Natural killer cell (primary cell): ENCODE data around the gene STK11IP. TPM values are rescaled to one million over a fixed set of nuclear protein-coding genes. Genes with fewer than 3 reads are reported as not detected.

Source experiments
- ATAC-seq, 3 donors: fragments of 150-1000 bp in 2 of 3; fragments of 200-7000 bp in 1 of 3; cut with Tn5 transposase; 1 replicate in 1 of 3; 2 replicates in 2 of 3; pipeline ENCODE4 v1.10.0; 2021; ENCODE audit warnings: mild to moderate bottlenecking in 2 of 3, moderate library complexity in 2 of 3
- DNase-seq, 2 donors: peaks; one replicate each; pipeline versions ENCODE4 v3.0.0 to v3.0.0-alpha.2; 2013 to 2021; ENCODE audit warnings: mixed read lengths in 1 of 2
- H3K27ac ChIP-seq: one replicate; pipeline ENCODE4 v1.5.1; 2013; ENCODE audit warnings: mild to moderate bottlenecking, low read length
- H3K27me3 ChIP-seq: one replicate; pipeline ENCODE4 v1.6.1; 2013; ENCODE audit warnings: low read length; ENCODE audit not compliant: control insufficient read depth, insufficient read depth
- H3K36me3 ChIP-seq: one replicate; pipeline ENCODE4 v1.6.1; 2013; ENCODE audit warnings: low read length; ENCODE audit not compliant: control insufficient read depth, insufficient read depth
- H3K4me1 ChIP-seq: one replicate; pipeline ENCODE4 v1.6.1; 2013; ENCODE audit warnings: low read length; ENCODE audit not compliant: control insufficient read depth, insufficient read depth
- H3K4me3 ChIP-seq: one replicate; pipeline ENCODE4 v1.5.1; 2013; ENCODE audit warnings: low read length
- H3K9me3 ChIP-seq: one replicate; pipeline ENCODE4 v1.6.1; 2013; ENCODE audit warnings: low read length; ENCODE audit not compliant: control insufficient read depth, insufficient read depth
- H3K27ac Mint-ChIP-seq, 2 donors: one replicate each; pipeline ENCODE4 v1.8.0; 2022; ENCODE audit warnings: mild to moderate bottlenecking in 2 of 2, mixed read lengths in 2 of 2, moderate library complexity in 1 of 2
- H3K27me3 Mint-ChIP-seq, 2 donors: one replicate each; pipeline ENCODE4 v1.8.0; 2022; ENCODE audit warnings: low read depth in 2 of 2, mixed read lengths in 2 of 2
- H3K36me3 Mint-ChIP-seq: one replicate; pipeline ENCODE4 v1.8.0; 2022; ENCODE audit warnings: mixed read lengths
- H3K4me1 Mint-ChIP-seq, 2 donors: one replicate each; pipeline ENCODE4 v1.8.0; 2022; ENCODE audit warnings: mixed read lengths in 2 of 2
- H3K4me3 Mint-ChIP-seq: one replicate; pipeline ENCODE4 v1.8.0; 2022; ENCODE audit warnings: mild to moderate bottlenecking, moderate library complexity, mixed read lengths
- H3K9me3 Mint-ChIP-seq, 2 donors: one replicate each; pipeline ENCODE4 v1.8.0; 2022; ENCODE audit warnings: mixed read lengths in 2 of 2
- WGBS: methylation state at CpG from one replicate; pipeline ENCODE4 v1.1.7; 2013; ENCODE audit warnings: missing lambda C conversion rate; ENCODE audit not compliant: insufficient coverage; 5-methylcytosine and 5-hydroxymethylcytosine counted together
- intact Hi-C: fragments of 100-400 bp; cut with micrococcal nuclease; formaldehyde crosslinking; loops from one replicate; pipeline ENCODE4 v1.14.2; 2022
- total RNA-seq, 4 donors: library from RNA; stranded (reverse); fragments of 120-200 nt in 1 of 4; gene quantifications; one replicate each; pipeline versions ENCODE4 v1.2.3 to v1.2.4, GENCODE V29; 2013 to 2022
- TF ChIP-seq, protein P1 (sequence below): fragments of 200-600 bp; IDR thresholded peaks from one replicate; pipeline ENCODE4 v1.8.0; 2022; ENCODE audit warnings: antibody characterized with exemption

Gene STK11IP
- total RNA-seq, 3 donors from 2014 or later (not counting 1 experiment from before 2014, with no cell fraction given), result 56.1 to 76.0 (median 65.2) TPM

DNA sequence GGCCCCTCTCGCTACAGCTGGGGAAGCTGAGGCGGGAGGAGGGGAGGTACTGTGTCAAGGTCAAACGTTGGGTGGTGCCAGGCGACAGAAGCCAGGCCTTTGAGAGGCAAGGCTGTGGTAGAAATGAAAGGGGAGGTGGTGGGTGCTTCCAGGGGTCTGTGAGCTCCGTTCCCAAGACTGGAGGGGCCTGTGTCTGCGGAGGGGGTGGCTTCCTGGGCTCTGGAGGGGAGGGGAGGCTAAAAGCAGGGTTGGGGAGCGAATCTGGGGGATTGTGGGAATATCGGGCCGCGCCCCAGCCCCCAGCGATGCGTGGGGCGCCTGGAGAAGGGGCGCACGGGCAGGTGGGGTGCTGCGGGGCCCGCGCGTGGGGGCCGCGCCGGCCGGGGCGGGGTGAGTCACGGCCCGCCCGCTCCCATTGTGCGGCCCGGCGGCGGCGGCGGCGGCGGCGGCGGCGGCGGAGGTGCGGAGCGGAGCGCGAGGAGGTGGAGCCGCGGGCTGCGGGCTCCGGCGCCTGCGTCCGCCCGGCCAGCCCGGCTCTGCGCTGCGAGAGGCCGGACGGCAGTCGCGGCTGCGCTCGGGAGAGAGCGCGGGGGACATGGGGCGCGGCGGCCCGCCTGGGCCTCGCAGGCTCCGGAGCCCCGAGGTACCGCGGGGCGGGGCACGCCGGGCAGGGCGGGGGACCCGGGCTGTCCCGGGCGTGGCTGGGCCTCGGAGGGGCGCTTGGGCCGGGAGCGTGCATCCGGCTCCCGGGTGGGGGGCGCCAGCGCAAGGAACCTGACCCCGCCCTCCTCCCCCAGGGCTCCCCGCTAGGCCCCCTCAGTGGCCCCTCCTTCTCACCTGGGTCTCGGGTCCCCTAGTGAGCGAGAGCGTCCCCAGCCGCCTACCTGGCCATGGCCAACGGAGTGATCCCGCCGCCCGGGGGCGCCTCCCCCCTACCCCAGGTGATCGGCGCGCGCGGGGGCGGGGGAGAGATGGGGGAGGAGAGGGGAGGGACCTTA is 29.7 kb downstream of the STK11IP start, which contains the start of gene SLC4A3:
Gene SLC4A3 (plus strand): TSS at position 528 of the 998 bp plus-strand sequence. CDS start 363 bp downstream, at position 891.
- no peak within 1 kb of the TSS for H3K4me3 ChIP-seq
- H3K4me1 ChIP-seq, result peaks cover 22% of the 10 kb centered on the region
- Mint-ChIP-seq H3K9me3 (no peaks in the 10 kb centered on the region), H3K4me1 (peaks cover 0 to 5% of the 10 kb centered on the region in 2 donors), H3K36me3 (no peaks in the 10 kb centered on the region), H3K27ac (no peak within 1 kb of the TSS), H3K4me3 (peak within 1 kb of the TSS; percentile 80), H3K27me3 (peaks cover 19 to 25% of the 10 kb centered on the region in 2 donors)
- H3K27me3 ChIP-seq, result peaks cover 20% of the 10 kb centered on the region
- ATAC-seq, result peak in 2 of 3 donors; percentile 54 to 75
- H3K36me3 ChIP-seq, result no peaks in the 10 kb centered on the region
- TF ChIP-seq, protein P1, sequence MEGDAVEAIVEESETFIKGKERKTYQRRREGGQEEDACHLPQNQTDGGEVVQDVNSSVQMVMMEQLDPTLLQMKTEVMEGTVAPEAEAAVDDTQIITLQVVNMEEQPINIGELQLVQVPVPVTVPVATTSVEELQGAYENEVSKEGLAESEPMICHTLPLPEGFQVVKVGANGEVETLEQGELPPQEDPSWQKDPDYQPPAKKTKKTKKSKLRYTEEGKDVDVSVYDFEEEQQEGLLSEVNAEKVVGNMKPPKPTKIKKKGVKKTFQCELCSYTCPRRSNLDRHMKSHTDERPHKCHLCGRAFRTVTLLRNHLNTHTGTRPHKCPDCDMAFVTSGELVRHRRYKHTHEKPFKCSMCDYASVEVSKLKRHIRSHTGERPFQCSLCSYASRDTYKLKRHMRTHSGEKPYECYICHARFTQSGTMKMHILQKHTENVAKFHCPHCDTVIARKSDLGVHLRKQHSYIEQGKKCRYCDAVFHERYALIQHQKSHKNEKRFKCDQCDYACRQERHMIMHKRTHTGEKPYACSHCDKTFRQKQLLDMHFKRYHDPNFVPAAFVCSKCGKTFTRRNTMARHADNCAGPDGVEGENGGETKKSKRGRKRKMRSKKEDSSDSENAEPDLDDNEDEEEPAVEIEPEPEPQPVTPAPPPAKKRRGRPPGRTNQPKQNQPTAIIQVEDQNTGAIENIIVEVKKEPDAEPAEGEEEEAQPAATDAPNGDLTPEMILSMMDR, result no peak
- H3K27ac ChIP-seq, result no peak within 1 kb of the TSS
- no peaks in the 10 kb centered on the region for H3K9me3 ChIP-seq
- peak in 1 of 2 donors; percentile 33 for DNase-seq
- intact Hi-C loops, result no loop called here
- WGBS, result 5% methylated on average over 92 of the region's 103 CpGs

DNA sequence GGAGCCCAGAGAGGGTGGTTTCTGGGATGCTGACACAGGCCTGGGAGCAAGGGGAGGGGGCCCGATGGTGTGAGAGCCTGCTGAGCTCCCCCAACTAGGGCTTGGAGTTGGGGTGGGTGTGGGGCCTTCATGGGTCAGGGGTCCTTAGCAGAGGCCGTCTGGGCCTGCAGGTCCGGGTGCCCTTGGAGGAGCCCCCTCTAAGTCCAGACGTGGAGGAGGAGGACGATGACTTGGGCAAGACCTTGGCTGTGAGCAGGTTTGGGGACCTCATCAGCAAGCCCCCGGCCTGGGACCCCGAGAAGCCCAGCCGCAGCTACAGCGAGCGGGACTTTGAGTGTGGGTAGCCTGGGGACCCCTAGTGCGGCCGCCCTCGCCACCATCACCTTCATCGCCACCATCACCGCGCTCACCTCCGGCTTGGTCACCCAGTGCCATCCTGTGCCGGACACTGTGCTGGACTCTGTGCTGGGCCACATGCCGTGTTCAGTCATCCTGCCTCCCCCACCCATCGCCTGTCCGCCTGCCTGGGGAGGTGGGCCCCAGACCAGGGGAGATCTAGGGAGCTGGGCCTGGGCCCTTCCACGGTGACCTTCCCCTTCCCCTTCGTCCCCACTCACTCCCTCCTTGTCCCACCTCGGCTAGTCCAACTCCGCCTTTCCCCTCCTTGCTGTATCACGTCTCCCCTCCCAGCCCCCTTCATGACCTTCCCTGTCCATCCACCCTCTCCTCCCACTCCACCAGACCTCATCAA is 30.8 kb downstream of the STK11IP start:
- intact Hi-C loops, result no loop called here
- H3K27ac ChIP-seq, result no peak overlapping the region
- Mint-ChIP-seq H3K4me1 (peaks cover 0 to 5% of the 10 kb centered on the region in 2 donors), H3K9me3 (no peaks in the 10 kb centered on the region), H3K27ac (no peak overlapping the region), H3K27me3 (peaks cover 19 to 25% of the 10 kb centered on the region in 2 donors), H3K36me3 (no peaks in the 10 kb centered on the region), H3K4me3 (peak overlapping the region; percentile 17)
- ATAC-seq, result no peak
- WGBS, result 80% methylated on average over 26 of the region's 26 CpGs
- no peak overlapping the region for H3K4me3 ChIP-seq
- TF ChIP-seq, protein P1, result no peak
- no peaks in the 10 kb centered on the region for H3K36me3 ChIP-seq
- H3K9me3 ChIP-seq, result no peaks in the 10 kb centered on the region
- H3K27me3 ChIP-seq, result peaks cover 20% of the 10 kb centered on the region
- peaks cover 22% of the 10 kb centered on the region for H3K4me1 ChIP-seq
- no peak for DNase-seq

DNA sequence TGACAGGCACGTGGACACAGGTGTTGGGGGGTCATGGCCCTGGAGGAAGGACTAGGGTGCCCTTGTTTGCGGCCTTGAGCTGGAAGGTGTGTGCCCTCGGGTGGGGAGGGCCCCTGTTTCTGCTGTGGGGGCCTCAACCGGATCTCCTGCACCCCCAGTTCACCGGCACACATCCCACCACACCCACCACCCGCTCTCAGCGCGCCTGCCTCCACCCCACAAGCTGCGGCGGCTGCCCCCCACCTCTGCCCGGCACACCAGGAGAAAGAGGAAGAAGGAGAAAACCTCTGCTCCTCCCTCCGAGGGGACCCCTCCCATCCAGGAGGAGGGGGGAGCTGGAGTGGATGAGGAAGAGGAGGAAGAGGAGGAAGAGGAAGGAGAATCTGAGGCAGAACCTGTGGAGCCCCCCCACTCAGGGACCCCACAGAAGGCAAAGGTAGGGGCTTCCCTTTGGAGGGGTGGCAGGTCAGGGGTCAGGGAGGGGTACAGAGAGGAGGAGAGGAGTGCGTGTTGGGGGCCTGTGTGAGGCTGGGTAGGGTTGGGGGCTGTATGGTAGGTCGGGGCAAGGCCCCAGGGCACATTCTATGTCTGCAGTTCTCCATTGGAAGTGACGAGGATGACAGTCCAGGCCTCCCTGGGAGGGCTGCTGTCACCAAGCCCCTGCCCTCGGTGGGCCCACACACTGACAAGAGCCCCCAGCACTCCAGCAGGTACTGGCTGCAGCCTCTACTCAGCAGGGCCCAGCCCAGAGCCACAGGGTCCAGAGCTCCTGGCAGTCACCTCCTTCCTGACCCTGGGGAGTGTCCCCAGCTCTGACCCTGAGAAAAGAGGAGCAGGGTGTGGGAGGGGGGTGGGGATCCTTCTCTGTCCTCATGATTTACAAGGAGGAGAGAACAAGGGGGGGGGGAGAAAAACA is 31.6 kb downstream of the STK11IP start:
- no peak overlapping the region for H3K27ac Mint-ChIP-seq
- ATAC-seq (no peak), DNase-seq (no peak)
- H3K4me1 Mint-ChIP-seq, result peaks cover 0 to 5% of the 10 kb centered on the region in 2 donors
- Histone ChIP-seq H3K27me3 (peaks cover 20% of the 10 kb centered on the region), H3K4me3 (no peak overlapping the region), H3K36me3 (no peaks in the 10 kb centered on the region), H3K4me1 (peaks cover 22% of the 10 kb centered on the region), H3K9me3 (no peaks in the 10 kb centered on the region), H3K27ac (no peak overlapping the region)
- TF ChIP-seq, protein P1, result no peak
- H3K9me3 Mint-ChIP-seq, result no peaks in the 10 kb centered on the region
- intact Hi-C loops, result no loop called here
- H3K27me3 Mint-ChIP-seq, result peaks cover 19 to 20% of the 10 kb centered on the region in 2 donors
- 43% methylated on average over 7 of the region's 16 CpGs for WGBS
- H3K36me3 Mint-ChIP-seq, result no peaks in the 10 kb centered on the region
- no peak overlapping the region for H3K4me3 Mint-ChIP-seq
